Measurements from ENCODE around the gene PLCB4. TPM values are rescaled to one million over a fixed set of nuclear protein-coding genes. Genes with fewer than 3 reads are reported as not detected.
A peak's percentile ranks its signal among the peaks of the same experiment; 100 is the strongest.

The PLCB4 gene
- total RNA-seq, 1 experiment from 2014 or later = not detected

GRCh38 chr20:9442858-9443257, 374.0 kb downstream of the PLCB4 start:
- Histone ChIP-seq H3K4me3 (ENCODE audit: low read length) (no peak overlapping the region), H3K27ac (ENCODE audit: low read length) (no peak overlapping the region), H3K9ac (ENCODE audit: low read length) (no peak overlapping the region), H3K9me3 (ENCODE audit: low read length) (no peaks in the 10 kb centered on the region), H2AFZ (ENCODE audit: low read length) (no peak overlapping the region), H3K4me2 (ENCODE audit: low read depth, low read length, poor library complexity, severe bottlenecking) (no peak overlapping the region), H3K79me2 (ENCODE audit: low read length) (no peaks in the 10 kb centered on the region), H3K27me3 (ENCODE audit: low read length) (peaks cover 3% of the 10 kb centered on the region; the same call in 1 of the 2 replicates), H3K36me3 (ENCODE audit: insufficient read depth, low read length) (no peaks in the 10 kb centered on the region), H3K9me2 (replicated peaks; ENCODE audit: insufficient read depth, low read length) (no peaks in the 10 kb centered on the region), H3K4me1 (ENCODE audit: low read length) (no peaks in the 10 kb centered on the region), H4K20me1 (ENCODE audit: insufficient read depth, low read depth, low read length) (no peaks in the 10 kb centered on the region)
- DNase-seq = no peak

- no peak overlapping the region for H3K27ac ChIP-seq (ENCODE audit: low read length)
- H3K9me3 ChIP-seq (ENCODE audit: low read length) = no peaks in the 10 kb centered on the region
- H3K9me2 ChIP-seq (replicated peaks; ENCODE audit: insufficient read depth, low read length) = no peaks in the 10 kb centered on the region
- H3K79me2 ChIP-seq (ENCODE audit: low read length) = no peaks in the 10 kb centered on the region
- no peak overlapping the region for H3K4me2 ChIP-seq (ENCODE audit: low read depth, low read length, poor library complexity, severe bottlenecking)
- no peaks in the 10 kb centered on the region for H3K4me1 ChIP-seq (ENCODE audit: low read length)
- H3K4me3 ChIP-seq (ENCODE audit: low read length) = no peak overlapping the region
- H3K9ac ChIP-seq (ENCODE audit: low read length) = no peak overlapping the region
- H3K36me3 ChIP-seq (ENCODE audit: insufficient read depth, low read length) = no peaks in the 10 kb centered on the region
- DNase-seq = no peak
- no peak overlapping the region for H2AFZ ChIP-seq (ENCODE audit: low read length)
- no peaks in the 10 kb centered on the region for H4K20me1 ChIP-seq (ENCODE audit: insufficient read depth, low read depth, low read length)
- H3K27me3 ChIP-seq (ENCODE audit: low read length) = peaks cover 3% of the 10 kb centered on the region; the same call in 1 of the 2 replicates
These were observed 376.0 kb downstream of the PLCB4 start for GRCh38 chr20:9444921-9445320.

GRCh38 chr20:9447182-9447581, 378.3 kb downstream of the PLCB4 start:
- H3K9me3 ChIP-seq (ENCODE audit: low read length) = no peaks in the 10 kb centered on the region
- H3K4me1 ChIP-seq (ENCODE audit: low read length) = no peaks in the 10 kb centered on the region
- no peak overlapping the region for H2AFZ ChIP-seq (ENCODE audit: low read length)
- no peaks in the 10 kb centered on the region for H3K79me2 ChIP-seq (ENCODE audit: low read length)
- no peaks in the 10 kb centered on the region for H3K27me3 ChIP-seq (ENCODE audit: low read length)
- H3K27ac ChIP-seq (ENCODE audit: low read length) = no peak overlapping the region
- no peaks in the 10 kb centered on the region for H3K9me2 ChIP-seq (replicated peaks; ENCODE audit: insufficient read depth, low read length)
- no peak overlapping the region for H3K4me3 ChIP-seq (ENCODE audit: low read length)
- DNase-seq = no peak
- no peaks in the 10 kb centered on the region for H3K36me3 ChIP-seq (ENCODE audit: insufficient read depth, low read length)
- H3K9ac ChIP-seq (ENCODE audit: low read length) = no peak overlapping the region
- H4K20me1 ChIP-seq (ENCODE audit: insufficient read depth, low read depth, low read length) = no peaks in the 10 kb centered on the region
- H3K4me2 ChIP-seq (ENCODE audit: low read depth, low read length, poor library complexity, severe bottlenecking) = no peak overlapping the region

DNA sequence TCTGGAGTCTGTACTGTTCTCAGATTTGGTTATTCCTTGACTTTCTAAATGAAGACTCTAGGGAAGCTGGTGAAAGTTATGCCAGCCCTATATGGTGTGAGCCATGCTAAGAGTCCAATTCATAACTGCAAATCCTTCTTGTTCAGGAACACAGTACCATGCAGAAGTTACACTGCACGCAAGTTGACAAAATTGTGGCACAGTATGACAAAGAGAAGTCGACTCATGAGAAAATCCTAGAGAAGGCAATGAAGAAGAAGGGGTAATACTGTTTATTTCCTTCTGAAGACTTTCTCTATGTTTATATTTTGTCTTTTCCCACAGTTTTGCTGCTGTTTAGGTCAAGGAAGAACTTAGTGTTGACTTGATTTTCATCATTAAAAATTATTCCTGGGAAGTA, 384.3 kb downstream of the PLCB4 start:
- no peaks in the 10 kb centered on the region for H3K9me3 ChIP-seq (ENCODE audit: low read length)
- H3K27ac ChIP-seq (ENCODE audit: low read length) = no peak overlapping the region
- H2AFZ ChIP-seq (ENCODE audit: low read length) = no peak overlapping the region
- no peak overlapping the region for H3K9ac ChIP-seq (ENCODE audit: low read length)
- no peak for DNase-seq
- no peaks in the 10 kb centered on the region for H3K4me1 ChIP-seq (ENCODE audit: low read length)
- H3K36me3 ChIP-seq (ENCODE audit: insufficient read depth, low read length) = no peaks in the 10 kb centered on the region
- H3K4me3 ChIP-seq (ENCODE audit: low read length) = no peak overlapping the region
- no peak overlapping the region for H3K4me2 ChIP-seq (ENCODE audit: low read depth, low read length, poor library complexity, severe bottlenecking)
- H4K20me1 ChIP-seq (ENCODE audit: insufficient read depth, low read depth, low read length) = no peaks in the 10 kb centered on the region
- no peaks in the 10 kb centered on the region for H3K79me2 ChIP-seq (ENCODE audit: low read length)
- H3K27me3 ChIP-seq (ENCODE audit: low read length) = no peaks in the 10 kb centered on the region
- no peaks in the 10 kb centered on the region for H3K9me2 ChIP-seq (replicated peaks; ENCODE audit: insufficient read depth, low read length)

DNA sequence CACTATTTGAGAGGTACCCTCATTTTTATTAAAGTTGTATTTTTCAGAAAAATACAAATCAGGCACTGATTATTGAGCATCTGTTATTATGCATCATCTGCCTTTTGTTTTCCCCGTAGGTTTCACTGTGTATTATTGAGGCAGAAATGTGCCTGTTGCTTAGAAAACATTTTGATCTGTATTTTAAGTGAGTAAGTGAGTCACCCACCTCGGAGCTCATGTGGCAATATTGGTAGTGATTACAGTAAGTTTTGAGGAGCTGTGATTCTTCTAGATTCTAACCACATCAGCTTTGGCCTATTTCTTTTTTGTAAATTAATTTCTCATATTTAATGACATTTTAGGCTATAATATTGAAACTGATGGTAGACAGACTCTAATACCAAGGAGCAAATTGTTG, 385.9 kb downstream of the PLCB4 start:
- no peak overlapping the region for H3K27ac ChIP-seq (ENCODE audit: low read length)
- H3K36me3 ChIP-seq (ENCODE audit: insufficient read depth, low read length) = no peaks in the 10 kb centered on the region
- no peaks in the 10 kb centered on the region for H3K4me1 ChIP-seq (ENCODE audit: low read length)
- no peaks in the 10 kb centered on the region for H3K9me2 ChIP-seq (replicated peaks; ENCODE audit: insufficient read depth, low read length)
- no peak overlapping the region for H3K4me3 ChIP-seq (ENCODE audit: low read length)
- H3K9ac ChIP-seq (ENCODE audit: low read length) = no peak overlapping the region
- H3K9me3 ChIP-seq (ENCODE audit: low read length) = no peaks in the 10 kb centered on the region
- no peak for DNase-seq
- H2AFZ ChIP-seq (ENCODE audit: low read length) = no peak overlapping the region
- H3K79me2 ChIP-seq (ENCODE audit: low read length) = no peaks in the 10 kb centered on the region
- H4K20me1 ChIP-seq (ENCODE audit: insufficient read depth, low read depth, low read length) = no peaks in the 10 kb centered on the region
- H3K27me3 ChIP-seq (ENCODE audit: low read length) = no peaks in the 10 kb centered on the region
- H3K4me2 ChIP-seq (ENCODE audit: low read depth, low read length, poor library complexity, severe bottlenecking) = no peak overlapping the region

GRCh38 chr20:9457136-9457535, 388.2 kb downstream of the PLCB4 start:
- H3K79me2 ChIP-seq (ENCODE audit: low read length) = no peaks in the 10 kb centered on the region
- no peaks in the 10 kb centered on the region for H3K4me1 ChIP-seq (ENCODE audit: low read length)
- no peak overlapping the region for H2AFZ ChIP-seq (ENCODE audit: low read length)
- no peak overlapping the region for H3K9ac ChIP-seq (ENCODE audit: low read length)
- no peak overlapping the region for H3K4me3 ChIP-seq (ENCODE audit: low read length)
- H3K9me3 ChIP-seq (ENCODE audit: low read length) = no peaks in the 10 kb centered on the region
- H3K36me3 ChIP-seq (ENCODE audit: insufficient read depth, low read length) = no peaks in the 10 kb centered on the region
- no peaks in the 10 kb centered on the region for H3K27me3 ChIP-seq (ENCODE audit: low read length)
- H3K9me2 ChIP-seq (replicated peaks; ENCODE audit: insufficient read depth, low read length) = no peaks in the 10 kb centered on the region
- H4K20me1 ChIP-seq (ENCODE audit: insufficient read depth, low read depth, low read length) = no peaks in the 10 kb centered on the region
- H3K27ac ChIP-seq (ENCODE audit: low read length) = no peak overlapping the region
- H3K4me2 ChIP-seq (ENCODE audit: low read depth, low read length, poor library complexity, severe bottlenecking) = no peak overlapping the region
- DNase-seq = no peak

GRCh38 chr20:9458138-9458796, 389.4 kb downstream of the PLCB4 start:
- H3K36me3 ChIP-seq (ENCODE audit: insufficient read depth, low read length) = no peaks in the 10 kb centered on the region
- no peaks in the 10 kb centered on the region for H3K4me1 ChIP-seq (ENCODE audit: low read length)
- no peak overlapping the region for H3K27ac ChIP-seq (ENCODE audit: low read length)
- H3K4me3 ChIP-seq (ENCODE audit: low read length) = no peak overlapping the region
- H3K9me2 ChIP-seq (replicated peaks; ENCODE audit: insufficient read depth, low read length) = no peaks in the 10 kb centered on the region
- H3K9ac ChIP-seq (ENCODE audit: low read length) = no peak overlapping the region
- no peak overlapping the region for H2AFZ ChIP-seq (ENCODE audit: low read length)
- H4K20me1 ChIP-seq (ENCODE audit: insufficient read depth, low read depth, low read length) = no peaks in the 10 kb centered on the region
- peak; percentile 74 for DNase-seq
- no peaks in the 10 kb centered on the region for H3K9me3 ChIP-seq (ENCODE audit: low read length)
- no peak overlapping the region for H3K4me2 ChIP-seq (ENCODE audit: low read depth, low read length, poor library complexity, severe bottlenecking)
- no peaks in the 10 kb centered on the region for H3K27me3 ChIP-seq (ENCODE audit: low read length)
- H3K79me2 ChIP-seq (ENCODE audit: low read length) = no peaks in the 10 kb centered on the region

- H3K4me1 ChIP-seq (ENCODE audit: low read length) = no peaks in the 10 kb centered on the region
- H3K4me2 ChIP-seq (ENCODE audit: low read depth, low read length, poor library complexity, severe bottlenecking) = no peak overlapping the region
- no peaks in the 10 kb centered on the region for H3K9me3 ChIP-seq (ENCODE audit: low read length)
- no peak overlapping the region for H3K4me3 ChIP-seq (ENCODE audit: low read length)
- no peak overlapping the region for H3K9ac ChIP-seq (ENCODE audit: low read length)
- no peaks in the 10 kb centered on the region for H3K27me3 ChIP-seq (ENCODE audit: low read length)
- no peaks in the 10 kb centered on the region for H3K36me3 ChIP-seq (ENCODE audit: insufficient read depth, low read length)
- no peak for DNase-seq
- no peaks in the 10 kb centered on the region for H4K20me1 ChIP-seq (ENCODE audit: insufficient read depth, low read depth, low read length)
- H3K9me2 ChIP-seq (replicated peaks; ENCODE audit: insufficient read depth, low read length) = no peaks in the 10 kb centered on the region
- no peak overlapping the region for H3K27ac ChIP-seq (ENCODE audit: low read length)
- no peak overlapping the region for H2AFZ ChIP-seq (ENCODE audit: low read length)
- H3K79me2 ChIP-seq (ENCODE audit: low read length) = no peaks in the 10 kb centered on the region
These were observed 391.6 kb downstream of the PLCB4 start for GRCh38 chr20:9460518-9460917.

All from Karpas-422 (cell line).